Measurements from ENCODE around the gene PHLPP2.
A peak's percentile ranks its signal among the peaks of the same experiment; 100 is the strongest.
"Not testable (repeated sequence)": the region's sequence is repeated elsewhere in the genome, so short reads cannot be mapped to it uniquely, and the experiment has no call there.

PHLPP2 gene

DNA sequence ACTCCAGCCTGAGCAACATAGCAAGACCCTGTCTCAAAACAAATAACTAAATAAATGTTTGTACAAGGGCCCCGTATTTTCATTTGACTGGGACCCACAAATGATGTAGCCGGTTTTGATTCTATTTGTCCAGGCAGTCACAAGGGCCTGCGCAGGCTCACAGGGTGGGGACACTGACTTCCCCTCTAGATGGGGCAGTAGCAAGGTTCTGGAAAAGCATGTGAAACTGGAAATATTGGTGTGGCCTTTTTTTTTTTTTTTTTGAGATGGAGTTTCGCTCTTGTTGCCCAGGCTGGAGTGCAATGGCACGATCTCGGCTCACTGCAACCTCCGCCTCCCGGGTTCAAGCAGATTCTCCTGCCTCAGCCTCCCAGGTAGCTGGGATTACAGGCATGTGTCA, 109.5 kb downstream of the PHLPP2 start:
- H3K9me3 ChIP-seq; DNase-seq (ENCODE audit: low spot score in 2 of 2); H3K36me3 ChIP-seq (replicated peaks); H3K4me1 ChIP-seq; H3K27me3 ChIP-seq (ENCODE audit: low read depth); H3K4me3 ChIP-seq: not testable (repeated sequence)
- in situ Hi-C loops (cut with MboI; ENCODE audit: low sequenced_read_pairs) = loop anchor here (25.0 kb wide), 1 partner anchor 203 kb away; no protein-coding TSS in a partner anchor

DNA sequence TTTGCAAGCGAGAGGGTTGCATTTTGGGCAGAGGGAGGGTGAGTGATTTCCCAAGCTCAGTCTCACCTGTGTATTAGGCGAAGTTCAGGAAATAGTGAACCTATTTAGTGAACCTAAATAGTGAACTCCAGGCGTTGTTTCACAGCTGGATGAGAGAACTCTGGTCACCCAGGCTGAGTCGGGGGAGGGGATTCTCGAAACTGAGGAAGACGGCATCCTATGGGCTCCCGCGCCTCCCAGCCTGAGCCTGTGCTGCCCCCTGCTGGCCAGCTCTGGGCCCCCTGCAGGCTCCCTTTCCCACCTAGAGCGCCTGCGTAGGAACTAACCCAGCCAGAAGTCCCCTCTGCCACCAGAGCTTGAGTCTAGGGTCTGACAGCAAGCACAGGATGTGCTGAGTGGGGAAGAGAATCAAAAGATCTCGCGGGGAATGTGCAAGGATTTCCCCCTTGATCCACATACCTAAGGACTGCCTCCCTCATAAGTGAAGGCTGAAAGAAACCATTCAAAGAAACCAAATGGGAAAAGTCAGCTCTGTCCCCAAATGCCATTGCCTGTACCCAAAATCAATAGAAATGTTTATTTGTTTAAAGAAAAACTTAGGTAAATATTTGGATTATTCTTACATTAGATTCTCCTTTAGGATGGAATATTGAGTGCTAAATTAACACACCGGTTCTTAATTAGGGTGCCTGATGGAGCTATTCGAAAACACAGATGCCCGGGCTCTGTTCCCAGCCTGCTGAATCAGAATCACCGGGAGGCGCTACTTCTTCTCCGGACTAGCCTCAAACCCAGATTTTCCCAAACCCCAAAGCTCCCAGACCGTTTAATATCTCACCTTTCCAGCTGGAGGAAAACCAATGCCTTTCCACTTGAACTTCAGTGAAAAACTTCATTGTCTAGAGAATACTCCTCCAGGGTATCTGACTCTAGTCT, 113.3 kb downstream of the PHLPP2 start:
- H3K4me1 ChIP-seq = peaks cover 5% of the 10 kb centered on the region; the same call in 1 of the 2 replicates
- no peak overlapping the region for H3K4me3 ChIP-seq
- no peaks in the 10 kb centered on the region for H3K9me3 ChIP-seq
- DNase-seq (ENCODE audit: low spot score in 2 of 2) = peak; percentile 62 to 91
- in situ Hi-C loops (cut with MboI; ENCODE audit: low sequenced_read_pairs) = loop anchor here (25.0 kb wide), 1 partner anchor 199 kb away; no protein-coding TSS in a partner anchor
- H3K27me3 ChIP-seq (ENCODE audit: low read depth) = peaks cover 8% of the 10 kb centered on the region; the same call in 1 of the 2 replicates
- H3K36me3 ChIP-seq (replicated peaks) = no peaks in the 10 kb centered on the region

GRCh38 chr16:71610447-71610846, 114.1 kb downstream of the PHLPP2 start:
- Histone ChIP-seq H3K4me1 (peaks cover 5% of the 10 kb centered on the region; the same call in 1 of the 2 replicates), H3K27me3 (ENCODE audit: low read depth) (peaks cover 8% of the 10 kb centered on the region; the same call in 1 of the 2 replicates)
- in situ Hi-C loops (cut with MboI; ENCODE audit: low sequenced_read_pairs) = loop anchor here (25.0 kb wide), 1 partner anchor 198 kb away; no protein-coding TSS in a partner anchor

DNA sequence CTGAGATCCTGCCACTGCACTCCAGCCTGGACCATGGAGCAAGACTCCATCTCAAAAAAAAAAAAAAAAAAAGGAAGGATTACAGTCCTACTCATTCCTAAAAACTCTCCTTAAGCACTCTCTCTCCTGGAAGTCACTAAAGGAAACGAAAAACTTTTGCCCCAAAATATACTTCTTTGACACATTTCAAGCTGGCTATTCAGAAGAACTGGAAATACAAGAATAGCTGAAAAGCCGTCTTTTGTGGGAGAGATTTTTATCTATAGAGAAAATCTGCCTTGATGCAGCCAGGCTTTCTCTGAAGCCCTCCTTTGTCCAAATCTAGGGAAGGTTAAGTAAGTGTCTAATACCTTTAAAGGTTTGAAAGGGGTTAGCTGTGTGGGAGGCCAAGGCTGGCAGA, 115.4 kb downstream of the PHLPP2 start:
- Histone ChIP-seq H3K36me3 (replicated peaks) (no peaks in the 10 kb centered on the region), H3K9me3 (no peaks in the 10 kb centered on the region), H3K4me1 (peaks cover 5% of the 10 kb centered on the region; the same call in 1 of the 2 replicates), H3K27me3 (ENCODE audit: low read depth) (peaks cover 8% of the 10 kb centered on the region; the same call in 1 of the 2 replicates), H3K4me3 (no peak overlapping the region)
- DNase-seq (ENCODE audit: low spot score in 2 of 2) = peak; percentile 31 to 83
- in situ Hi-C loops (cut with MboI; ENCODE audit: low sequenced_read_pairs) = loop anchor here (25.0 kb wide), 1 partner anchor 197 kb away; no protein-coding TSS in a partner anchor

More at GRCh38 chr16:71610447-71610846, 114.1 kb downstream of the PHLPP2 start:
- no peaks in the 10 kb centered on the region for H3K9me3 ChIP-seq
- H3K36me3 ChIP-seq (replicated peaks) = no peaks in the 10 kb centered on the region
- DNase-seq (ENCODE audit: low spot score in 2 of 2) = no peak
- no peak overlapping the region for H3K4me3 ChIP-seq

GRCh38 chr16:71600822-71601221, 123.7 kb downstream of the PHLPP2 start:
- H3K27me3 ChIP-seq (ENCODE audit: low read depth) = peaks cover 4% of the 10 kb centered on the region; the same call in 1 of the 2 replicates
- H3K36me3 ChIP-seq (replicated peaks) = no peaks in the 10 kb centered on the region
- no peak for DNase-seq (ENCODE audit: low spot score in 2 of 2)
- no peak overlapping the region for H3K4me3 ChIP-seq
- in situ Hi-C loops (cut with MboI; ENCODE audit: low sequenced_read_pairs) = loop anchor here (25.0 kb wide), 1 partner anchor 189 kb away; no protein-coding TSS in a partner anchor
- H3K4me1 ChIP-seq = no peaks in the 10 kb centered on the region
- H3K9me3 ChIP-seq = no peaks in the 10 kb centered on the region

DNA sequence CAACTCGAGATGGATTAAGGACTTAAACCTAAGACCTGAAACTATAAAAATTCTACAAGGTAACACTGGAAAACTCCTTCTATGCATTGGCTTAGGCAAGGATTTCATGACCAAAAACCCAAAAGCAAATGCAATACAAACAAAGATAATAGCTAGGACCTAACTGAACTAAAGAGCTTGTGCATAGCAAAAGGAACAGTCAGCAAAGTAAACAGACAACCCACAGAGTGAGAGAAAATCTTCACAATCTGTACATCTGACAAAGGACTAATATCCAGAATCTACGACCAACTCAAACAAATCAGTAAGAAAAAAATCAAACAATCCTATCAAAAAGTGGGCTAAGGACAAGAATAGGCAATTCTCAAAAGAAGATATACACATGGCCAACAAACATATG, 126.1 kb downstream of the PHLPP2 start:
- H3K4me3 ChIP-seq; H3K27me3 ChIP-seq (ENCODE audit: low read depth); in situ Hi-C loops (cut with MboI; ENCODE audit: low sequenced_read_pairs); H3K9me3 ChIP-seq; H3K36me3 ChIP-seq (replicated peaks); H3K4me1 ChIP-seq; DNase-seq (ENCODE audit: low spot score in 2 of 2): not testable (repeated sequence)

GRCh38 chr16:71595340-71595826, 129.1 kb downstream of the PHLPP2 start:
- H3K36me3 ChIP-seq (replicated peaks); in situ Hi-C loops (cut with MboI; ENCODE audit: low sequenced_read_pairs); H3K9me3 ChIP-seq; H3K27me3 ChIP-seq (ENCODE audit: low read depth); H3K4me3 ChIP-seq; DNase-seq (ENCODE audit: low spot score in 2 of 2); H3K4me1 ChIP-seq: not testable (repeated sequence)

All from HAP-1 (cell line).